ENCODE results near the gene TRIM26.

DNA sequence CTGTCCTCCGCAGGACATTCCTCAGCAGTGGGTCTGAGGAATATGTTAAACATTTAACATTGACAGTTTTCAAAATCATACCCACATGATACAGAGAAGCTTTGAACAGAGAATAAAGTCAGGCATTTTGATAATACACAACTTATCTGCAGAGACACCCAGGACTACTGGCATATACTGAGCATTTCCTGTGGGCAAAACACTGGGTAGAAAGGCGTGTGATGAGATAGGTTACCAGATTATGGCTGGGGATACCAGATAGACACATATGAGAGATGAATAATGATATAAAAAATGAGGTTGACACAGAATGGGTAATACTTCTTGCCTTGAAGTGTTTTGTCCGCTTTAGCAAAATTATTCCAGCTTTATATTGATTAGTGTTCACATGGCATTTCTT lies 31.4 kb upstream of the TRIM26 start:
- TF ChIP-seq, protein P1, sequence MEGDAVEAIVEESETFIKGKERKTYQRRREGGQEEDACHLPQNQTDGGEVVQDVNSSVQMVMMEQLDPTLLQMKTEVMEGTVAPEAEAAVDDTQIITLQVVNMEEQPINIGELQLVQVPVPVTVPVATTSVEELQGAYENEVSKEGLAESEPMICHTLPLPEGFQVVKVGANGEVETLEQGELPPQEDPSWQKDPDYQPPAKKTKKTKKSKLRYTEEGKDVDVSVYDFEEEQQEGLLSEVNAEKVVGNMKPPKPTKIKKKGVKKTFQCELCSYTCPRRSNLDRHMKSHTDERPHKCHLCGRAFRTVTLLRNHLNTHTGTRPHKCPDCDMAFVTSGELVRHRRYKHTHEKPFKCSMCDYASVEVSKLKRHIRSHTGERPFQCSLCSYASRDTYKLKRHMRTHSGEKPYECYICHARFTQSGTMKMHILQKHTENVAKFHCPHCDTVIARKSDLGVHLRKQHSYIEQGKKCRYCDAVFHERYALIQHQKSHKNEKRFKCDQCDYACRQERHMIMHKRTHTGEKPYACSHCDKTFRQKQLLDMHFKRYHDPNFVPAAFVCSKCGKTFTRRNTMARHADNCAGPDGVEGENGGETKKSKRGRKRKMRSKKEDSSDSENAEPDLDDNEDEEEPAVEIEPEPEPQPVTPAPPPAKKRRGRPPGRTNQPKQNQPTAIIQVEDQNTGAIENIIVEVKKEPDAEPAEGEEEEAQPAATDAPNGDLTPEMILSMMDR (IDR thresholded peaks at IDR 0.05; ENCODE audit: extremely low read depth in 1 of 2, insufficient read depth in 1 of 2, low read depth in 1 of 2, low read length in 2 of 2), result no peak
- TF ChIP-seq EZH2 (IDR thresholded peaks at IDR 0.05; ENCODE audit: borderline replicate concordance, low read depth, low read length, severe bottlenecking) (no peak), POLR2A (IDR thresholded peaks at IDR 0.05; ENCODE audit: low read depth, low read length) (no peak), POLR2AphosphoS5 (IDR thresholded peaks at IDR 0.05; ENCODE audit: insufficient read depth, low read depth, low read length) (no peak)
